SK-N-SH (cell line): ENCODE results near the gene CTTNBP2NL. TPM values are rescaled to one million over a fixed set of nuclear protein-coding genes. Genes with fewer than 3 reads are reported as not detected.

Experiments
- CTCF ChIA-PET: fragments of 300-600, 350-600 bp; formaldehyde crosslinking; extraction: SDS; loops from one replicate; lab custom pipeline; 2021; lab: Yijun Ruan, JAX
- POLR2A ChIA-PET: fragments of 350-600 bp; sonication (Branson Sonifier 250); formaldehyde crosslinking; extraction: SDS; loops from one replicate; lab custom pipeline; 2020; ENCODE audit warnings: antibody characterized with exemption, inconsistent platforms; lab: Yijun Ruan, JAX
- DNase-seq: peaks from one replicate; pipeline ENCODE4 v3.0.0; 2012
- H2AFZ ChIP-seq: fragments of 200-600 bp; sonication (generic); 2 replicates; pipeline ENCODE4 v1.8.1; 2016; ENCODE audit warnings: antibody characterized with exemption, mild to moderate bottlenecking, low read depth
- H3F3A ChIP-seq: fragments of 200-600 bp; sonication (generic); replicated peaks from 2 replicates; pipeline ENCODE3; 2016; ENCODE audit warnings: antibody characterized with exemption, mild to moderate bottlenecking; ENCODE audit not compliant: insufficient read depth
- H3K27ac ChIP-seq, 2 experiments: fragments of 200-500 bp in 1 of 2; fragments of 200-600 bp in 1 of 2; sonication (Bioruptor generic) in 1 of 2; sonication (generic), shearing (Covaris generic) in 1 of 2; 2 replicates each; pipeline versions ENCODE4 v1.5.1 to v1.6.1; 2014 to 2016; ENCODE audit warnings: low read depth in 2 of 2, inconsistent platforms in 1 of 2, low read length in 1 of 2, mild to moderate bottlenecking in 1 of 2, mixed read lengths in 1 of 2
- H3K27me3 ChIP-seq: fragments of 200-600 bp; sonication (generic), shearing (Covaris generic); 2 replicates; pipeline ENCODE4 v1.6.1; 2016; ENCODE audit warnings: mixed run types; ENCODE audit not compliant: insufficient read depth
- H3K36me3 ChIP-seq, 2 experiments: fragments of 200-500 bp in 1 of 2; fragments of 200-600 bp in 1 of 2; sonication (Bioruptor generic) in 1 of 2; sonication (generic) in 1 of 2; replicated peaks in 1 of 2; 2 replicates each; pipeline versions ENCODE3 to v1.5.1; 2014 to 2016; ENCODE audit warnings: low read length in 1 of 2, mild to moderate bottlenecking in 1 of 2; ENCODE audit not compliant: insufficient read depth in 2 of 2, control insufficient read depth in 1 of 2
- H3K4me1 ChIP-seq, 2 experiments: fragments of 200-500 bp in 1 of 2; fragments of 200-600 bp in 1 of 2; sonication (Bioruptor generic) in 1 of 2; sonication (generic), shearing (Covaris generic) in 1 of 2; 2 replicates each; pipeline versions ENCODE4 v1.5.1 to v1.6.1; 2014 to 2016; ENCODE audit warnings: low read depth in 1 of 2, low read length in 1 of 2, mixed run types in 1 of 2; ENCODE audit not compliant: insufficient read depth in 2 of 2, control insufficient read depth in 1 of 2
- H3K4me2 ChIP-seq: fragments of 200-600 bp; sonication (generic), shearing (Covaris generic); 2 replicates; pipeline ENCODE4 v1.6.1; 2017; ENCODE audit warnings: mixed run types
- H3K4me3 ChIP-seq, 2 experiments: fragments of 200-500 bp in 1 of 2; fragments of 200-600 bp in 1 of 2; sonication (Bioruptor generic) in 1 of 2; sonication (generic), shearing (Covaris generic) in 1 of 2; 2 replicates each; pipeline versions ENCODE4 v1.5.1 to v1.8.1; 2014 to 2016; ENCODE audit warnings: low read depth in 2 of 2, inconsistent platforms in 1 of 2, low read length in 1 of 2, mild to moderate bottlenecking in 1 of 2, mixed read lengths in 1 of 2, moderate library complexity in 1 of 2
- H3K79me2 ChIP-seq: fragments of 200-600 bp; sonication (generic); 2 replicates; pipeline ENCODE4 v1.8.1; 2017; ENCODE audit warnings: mild to moderate bottlenecking; ENCODE audit not compliant: insufficient read depth
- H3K9ac ChIP-seq: fragments of 200-600 bp; sonication (generic); 2 replicates; pipeline ENCODE4 v1.6.1; 2017; ENCODE audit warnings: mixed run types
- H3K9me2 ChIP-seq: fragments of 200-600 bp; sonication (generic); 2 replicates; pipeline ENCODE4 v1.6.1; 2017; ENCODE audit warnings: mixed run types
- H3K9me3 ChIP-seq: fragments of 200-600 bp; sonication (generic); 2 replicates; pipeline ENCODE4 v1.6.1; 2017; ENCODE audit warnings: mixed run types, mild to moderate bottlenecking, moderate library complexity
- H4K20me1 ChIP-seq: fragments of 200-600 bp; sonication (generic); 2 replicates; pipeline ENCODE4 v1.6.1; 2017; ENCODE audit warnings: mild to moderate bottlenecking, mixed run types; ENCODE audit not compliant: insufficient read depth
- CTCF ChIP-seq: fragments of 200-600 bp; sonication (generic); IDR thresholded peaks from 2 replicates; pipeline ENCODE4 v1.6.1; 2017; ENCODE audit warnings: antibody characterized with exemption, mild to moderate bottlenecking, moderate library complexity
- EP300 ChIP-seq, 2 experiments: IDR thresholded peaks; 2 replicates each; pipeline versions ENCODE4 v1.4.0 to v1.6.1; 2012; ENCODE audit warnings: borderline replicate concordance in 1 of 2, low read depth in 1 of 2, low read length in 1 of 2
- IRF3 ChIP-seq: fragments of 150-350 bp; IDR thresholded peaks from 2 replicates; pipeline ENCODE4 v1.6.1; 2016; ENCODE audit warnings: mild to moderate bottlenecking, low read depth, low read length
- MEF2A ChIP-seq: IDR thresholded peaks from 2 replicates; pipeline ENCODE4 v1.4.0; 2012; ENCODE audit warnings: low read depth, borderline replicate concordance
- NRF1 ChIP-seq: IDR thresholded peaks from 2 replicates; pipeline ENCODE4 v1.6.1; 2012; ENCODE audit warnings: low read depth, mild to moderate bottlenecking, low read length
- RCOR1 ChIP-seq: fragments of 150-350 bp; IDR thresholded peaks from 2 replicates; pipeline ENCODE4 v1.6.1; 2017; ENCODE audit warnings: antibody characterized with exemption, low read length
- REST ChIP-seq: IDR thresholded peaks from 2 replicates; pipeline ENCODE4 v1.6.1; 2012; ENCODE audit warnings: mild to moderate bottlenecking, low read depth, low read length, moderate library complexity
- SMC3 ChIP-seq: IDR thresholded peaks from 2 replicates; pipeline ENCODE4 v1.6.1; 2012; ENCODE audit warnings: low read depth, low read length, improper control_type of control experiment
- TAF1 ChIP-seq: IDR thresholded peaks from 2 replicates; pipeline ENCODE4 v1.6.1; 2012; ENCODE audit warnings: low read depth, mild to moderate bottlenecking, low read length, moderate library complexity, borderline replicate concordance
- WGBS: methylation state at CpG from one replicate; pipeline ENCODE4 v1.1.6; 2017; ENCODE audit warnings: low lambda C conversion rate; 5-methylcytosine and 5-hydroxymethylcytosine counted together
- polyA plus RNA-seq, 3 experiments: library from polyadenylated mRNA; depleted of rRNA; stranded (reverse); fragments of >200 nt; gene quantifications; 2 replicates each; pipeline ENCODE4 v1.2.3, GENCODE V29; 2012
- TF ChIP-seq, protein P1 (sequence below): IDR thresholded peaks from 2 replicates; pipeline ENCODE4; 2012
- TF ChIP-seq, protein P2 (sequence below): IDR thresholded peaks from 2 replicates; pipeline ENCODE4 v1.4.0; 2012; ENCODE audit warnings: low read depth, borderline replicate concordance
- TF ChIP-seq, protein P3 (sequence below): IDR thresholded peaks from 2 replicates; pipeline ENCODE4 v1.4.0; 2012; ENCODE audit warnings: low read depth, borderline replicate concordance

CTTNBP2NL gene
- polyA plus RNA-seq, 1 of the 3 experiments (the other 2 are of a cell fraction): 4.9 TPM

DNA sequence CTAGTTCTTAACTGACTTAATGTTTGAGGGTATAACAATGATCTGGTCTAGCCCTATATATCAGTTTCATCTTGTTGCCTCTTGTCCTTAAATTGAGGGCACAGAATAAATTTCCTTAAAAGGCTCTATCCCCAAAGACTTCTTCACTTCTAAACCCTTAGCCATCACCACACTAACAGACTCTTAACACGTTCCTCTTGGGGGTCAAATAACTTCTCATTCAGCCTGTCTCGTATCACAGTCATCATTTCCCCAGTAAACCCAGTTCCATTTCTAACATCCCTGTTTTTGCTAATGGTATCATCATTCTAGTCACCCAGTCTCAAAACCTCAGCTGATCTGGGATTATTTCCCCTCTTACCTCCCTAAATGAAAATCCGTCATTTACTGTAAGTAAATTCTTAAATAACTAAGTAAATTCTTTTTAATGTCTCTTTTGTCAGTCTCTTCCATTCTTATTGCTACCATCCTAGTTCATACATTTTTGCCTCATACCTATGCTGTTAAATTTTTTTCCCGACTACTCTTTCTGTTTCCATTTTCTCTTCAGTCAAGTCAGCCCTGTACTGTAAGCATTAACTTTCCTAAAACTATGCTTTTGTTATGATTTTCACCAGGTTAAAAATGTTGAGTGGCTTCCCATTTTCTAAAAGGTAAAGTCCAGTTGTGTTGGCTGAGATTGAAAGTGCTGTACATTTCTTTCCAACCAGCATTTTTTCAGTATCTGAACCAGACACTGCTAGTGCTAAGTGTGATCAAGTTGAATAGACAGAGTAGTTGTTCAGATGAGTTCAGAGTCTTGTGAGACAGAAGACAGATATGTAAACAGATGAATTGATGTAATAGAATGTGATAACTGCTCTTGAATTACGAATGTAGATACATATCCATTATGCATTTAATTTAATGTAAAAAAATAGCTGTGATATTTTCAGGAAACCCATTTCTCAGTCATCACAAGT is 6.9 kb downstream of the CTTNBP2NL start:
- peak overlapping the region; percentile 54; the same call in 1 of the 2 replicates for H3K4me2 ChIP-seq
- H3K36me3 ChIP-seq: no peaks in the 10 kb centered on the region
- H3K9me2 ChIP-seq: no peaks in the 10 kb centered on the region
- ChIA-PET CTCF (interaction anchor here (1.3 kb wide), 1 partner anchor 12 kb away, joined by 3 read pairs; no protein-coding TSS in a partner anchor), POLR2A (no interaction called here)
- DNase-seq: no peak
- no peak overlapping the region for H2AFZ ChIP-seq
- H3K27me3 ChIP-seq: no peaks in the 10 kb centered on the region
- H3K9me3 ChIP-seq: no peaks in the 10 kb centered on the region
- H3K9ac ChIP-seq: 0 out of 2 replicates have a peak overlapping the region, but pooled peaks have one; percentile 20
- no peak overlapping the region for H3K4me3 ChIP-seq
- H3K4me1 ChIP-seq: peaks cover 0 to 47% of the 10 kb centered on the region in 2 experiments; a peak in 3 of 4 replicates
- peaks cover 67% of the 10 kb centered on the region for H4K20me1 ChIP-seq
- peak overlapping the region in 1 of 2 experiments; percentile 82; a peak in 2 of 4 replicates for H3K27ac ChIP-seq
- WGBS: 83% methylated on average over 5 of the region's 5 CpGs
- H3F3A ChIP-seq: peaks cover 28% of the 10 kb centered on the region
- TF ChIP-seq SMC3 (no peak), MEF2A (no peak)
- H3K79me2 ChIP-seq: peaks cover 97% of the 10 kb centered on the region

DNA sequence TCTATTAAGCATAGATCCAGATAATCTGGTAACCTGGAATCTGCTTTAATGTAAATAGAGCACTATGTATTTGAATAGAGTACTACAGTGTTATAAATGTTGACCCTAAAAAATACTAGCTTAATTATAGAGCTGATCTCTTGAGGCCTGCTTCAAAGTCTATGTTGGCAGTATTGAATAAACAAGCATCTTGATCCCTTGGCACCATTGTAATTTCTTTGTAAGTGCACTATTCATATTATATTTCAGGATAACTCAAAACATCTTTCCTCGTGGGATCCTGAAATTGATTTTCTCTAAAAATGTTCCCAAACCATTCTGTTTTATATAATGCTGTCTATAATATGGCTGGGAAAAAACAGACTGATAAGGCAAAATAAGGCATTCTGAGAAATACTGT is 10.8 kb downstream of the CTTNBP2NL start:
- H3K9me2 ChIP-seq: no peaks in the 10 kb centered on the region
- H4K20me1 ChIP-seq: peaks cover 63% of the 10 kb centered on the region
- WGBS: 90% methylated on average over 1 of the region's 1 CpG
- H3K79me2 ChIP-seq: peaks cover 97% of the 10 kb centered on the region
- no peak overlapping the region for H3K4me2 ChIP-seq
- H3K9ac ChIP-seq: no peak overlapping the region
- no peak overlapping the region for H3K27ac ChIP-seq
- DNase-seq: no peak
- H3K36me3 ChIP-seq: peaks cover 0 to 5% of the 10 kb centered on the region in 2 experiments
- peaks cover 28% of the 10 kb centered on the region for H3F3A ChIP-seq
- no peaks in the 10 kb centered on the region for H3K9me3 ChIP-seq
- no peak overlapping the region for H2AFZ ChIP-seq
- H3K27me3 ChIP-seq: no peaks in the 10 kb centered on the region
- H3K4me1 ChIP-seq: peaks cover 0 to 37% of the 10 kb centered on the region in 2 experiments; a peak in 2 of 4 replicates
- H3K4me3 ChIP-seq: no peak overlapping the region
- ChIA-PET CTCF (interaction anchor here (2.1 kb wide), 1 partner anchor 16 kb away, joined by 12 read pairs; no protein-coding TSS in a partner anchor), POLR2A (interaction anchor here (1.0 kb wide), 1 partner anchor 11 kb away, joined by 3 read pairs; the partner anchor contains the start of gene CTTNBP2NL)
- TF ChIP-seq EP300 (IDR thresholded peaks at IDR 0.05; ENCODE audit: borderline replicate concordance in 1 of 2, low read depth in 1 of 2, low read length in 1 of 2) (no peak), REST (no peak), RCOR1 (no peak), CTCF (no peak), NRF1 (no peak), TAF1 (no peak), IRF3 (no peak), MEF2A (no peak)
- TF ChIP-seq, protein P1, sequence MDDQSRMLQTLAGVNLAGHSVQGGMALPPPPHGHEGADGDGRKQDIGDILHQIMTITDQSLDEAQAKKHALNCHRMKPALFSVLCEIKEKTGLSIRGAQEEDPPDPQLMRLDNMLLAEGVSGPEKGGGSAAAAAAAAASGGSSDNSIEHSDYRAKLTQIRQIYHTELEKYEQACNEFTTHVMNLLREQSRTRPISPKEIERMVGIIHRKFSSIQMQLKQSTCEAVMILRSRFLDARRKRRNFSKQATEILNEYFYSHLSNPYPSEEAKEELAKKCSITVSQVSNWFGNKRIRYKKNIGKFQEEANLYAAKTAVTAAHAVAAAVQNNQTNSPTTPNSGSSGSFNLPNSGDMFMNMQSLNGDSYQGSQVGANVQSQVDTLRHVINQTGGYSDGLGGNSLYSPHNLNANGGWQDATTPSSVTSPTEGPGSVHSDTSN: no peak
- TF ChIP-seq, protein P2, sequence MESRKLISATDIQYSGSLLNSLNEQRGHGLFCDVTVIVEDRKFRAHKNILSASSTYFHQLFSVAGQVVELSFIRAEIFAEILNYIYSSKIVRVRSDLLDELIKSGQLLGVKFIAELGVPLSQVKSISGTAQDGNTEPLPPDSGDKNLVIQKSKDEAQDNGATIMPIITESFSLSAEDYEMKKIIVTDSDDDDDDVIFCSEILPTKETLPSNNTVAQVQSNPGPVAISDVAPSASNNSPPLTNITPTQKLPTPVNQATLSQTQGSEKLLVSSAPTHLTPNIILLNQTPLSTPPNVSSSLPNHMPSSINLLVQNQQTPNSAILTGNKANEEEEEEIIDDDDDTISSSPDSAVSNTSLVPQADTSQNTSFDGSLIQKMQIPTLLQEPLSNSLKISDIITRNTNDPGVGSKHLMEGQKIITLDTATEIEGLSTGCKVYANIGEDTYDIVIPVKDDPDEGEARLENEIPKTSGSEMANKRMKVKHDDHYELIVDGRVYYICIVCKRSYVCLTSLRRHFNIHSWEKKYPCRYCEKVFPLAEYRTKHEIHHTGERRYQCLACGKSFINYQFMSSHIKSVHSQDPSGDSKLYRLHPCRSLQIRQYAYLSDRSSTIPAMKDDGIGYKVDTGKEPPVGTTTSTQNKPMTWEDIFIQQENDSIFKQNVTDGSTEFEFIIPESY: no peak
- TF ChIP-seq, protein P3, sequence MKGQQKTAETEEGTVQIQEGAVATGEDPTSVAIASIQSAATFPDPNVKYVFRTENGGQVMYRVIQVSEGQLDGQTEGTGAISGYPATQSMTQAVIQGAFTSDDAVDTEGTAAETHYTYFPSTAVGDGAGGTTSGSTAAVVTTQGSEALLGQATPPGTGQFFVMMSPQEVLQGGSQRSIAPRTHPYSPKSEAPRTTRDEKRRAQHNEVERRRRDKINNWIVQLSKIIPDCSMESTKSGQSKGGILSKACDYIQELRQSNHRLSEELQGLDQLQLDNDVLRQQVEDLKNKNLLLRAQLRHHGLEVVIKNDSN: no peak
